GM13977 (cell line): ENCODE data around the gene ITIH2.
"Not testable (repeated sequence)": the region's sequence is repeated elsewhere in the genome, so short reads cannot be mapped to it uniquely, and the experiment has no call there.

Experiments
- DNase-seq: peaks from one replicate; pipeline ENCODE4 v3.0.0; 2012; ENCODE audit warnings: low spot score
- in situ Hi-C: fragments of 300-500 bp; cut with MboI; formaldehyde crosslinking; loops from one replicate; pipeline ENCODE4 v1.12.0; 2022; ENCODE audit warnings: low sequenced_read_pairs, low pct_unique_long_range_greater_than_20kb, mixed read lengths, inconsistent platforms; ENCODE audit not compliant: unreplicated experiment
- TF ChIP-seq, protein P1 (sequence below): IDR thresholded peaks from 2 replicates; pipeline ENCODE4 v1.5.1; 2012; ENCODE audit warnings: mild to moderate bottlenecking, control low read depth; ENCODE audit not compliant: insufficient read depth; ENCODE audit errors: extremely low read depth, missing control alignments

Gene ITIH2

DNA sequence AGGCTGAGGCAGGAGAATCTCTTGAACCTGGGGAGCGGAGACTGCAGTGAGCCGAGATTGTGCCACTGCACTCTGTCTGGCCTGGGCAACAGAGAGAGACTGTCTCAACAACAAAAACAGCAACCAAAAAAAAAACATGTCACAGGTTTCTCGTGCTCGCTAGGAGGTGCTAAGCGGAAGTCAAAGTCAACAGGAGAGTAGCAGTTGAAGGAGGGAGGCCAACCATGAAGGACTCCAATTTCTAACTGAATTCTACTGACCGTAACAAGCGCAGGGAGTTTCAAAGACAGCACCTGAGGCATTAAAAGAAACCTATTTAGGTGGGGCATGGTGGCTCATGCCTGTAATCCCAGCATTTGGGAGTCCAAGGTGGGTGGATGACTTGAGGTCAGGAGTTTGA lies 65.3 kb downstream of the ITIH2 start:
- no peak for DNase-seq
- TF ChIP-seq, protein P1, sequence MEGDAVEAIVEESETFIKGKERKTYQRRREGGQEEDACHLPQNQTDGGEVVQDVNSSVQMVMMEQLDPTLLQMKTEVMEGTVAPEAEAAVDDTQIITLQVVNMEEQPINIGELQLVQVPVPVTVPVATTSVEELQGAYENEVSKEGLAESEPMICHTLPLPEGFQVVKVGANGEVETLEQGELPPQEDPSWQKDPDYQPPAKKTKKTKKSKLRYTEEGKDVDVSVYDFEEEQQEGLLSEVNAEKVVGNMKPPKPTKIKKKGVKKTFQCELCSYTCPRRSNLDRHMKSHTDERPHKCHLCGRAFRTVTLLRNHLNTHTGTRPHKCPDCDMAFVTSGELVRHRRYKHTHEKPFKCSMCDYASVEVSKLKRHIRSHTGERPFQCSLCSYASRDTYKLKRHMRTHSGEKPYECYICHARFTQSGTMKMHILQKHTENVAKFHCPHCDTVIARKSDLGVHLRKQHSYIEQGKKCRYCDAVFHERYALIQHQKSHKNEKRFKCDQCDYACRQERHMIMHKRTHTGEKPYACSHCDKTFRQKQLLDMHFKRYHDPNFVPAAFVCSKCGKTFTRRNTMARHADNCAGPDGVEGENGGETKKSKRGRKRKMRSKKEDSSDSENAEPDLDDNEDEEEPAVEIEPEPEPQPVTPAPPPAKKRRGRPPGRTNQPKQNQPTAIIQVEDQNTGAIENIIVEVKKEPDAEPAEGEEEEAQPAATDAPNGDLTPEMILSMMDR, result no peak
- in situ Hi-C loops, result no loop called here

DNA sequence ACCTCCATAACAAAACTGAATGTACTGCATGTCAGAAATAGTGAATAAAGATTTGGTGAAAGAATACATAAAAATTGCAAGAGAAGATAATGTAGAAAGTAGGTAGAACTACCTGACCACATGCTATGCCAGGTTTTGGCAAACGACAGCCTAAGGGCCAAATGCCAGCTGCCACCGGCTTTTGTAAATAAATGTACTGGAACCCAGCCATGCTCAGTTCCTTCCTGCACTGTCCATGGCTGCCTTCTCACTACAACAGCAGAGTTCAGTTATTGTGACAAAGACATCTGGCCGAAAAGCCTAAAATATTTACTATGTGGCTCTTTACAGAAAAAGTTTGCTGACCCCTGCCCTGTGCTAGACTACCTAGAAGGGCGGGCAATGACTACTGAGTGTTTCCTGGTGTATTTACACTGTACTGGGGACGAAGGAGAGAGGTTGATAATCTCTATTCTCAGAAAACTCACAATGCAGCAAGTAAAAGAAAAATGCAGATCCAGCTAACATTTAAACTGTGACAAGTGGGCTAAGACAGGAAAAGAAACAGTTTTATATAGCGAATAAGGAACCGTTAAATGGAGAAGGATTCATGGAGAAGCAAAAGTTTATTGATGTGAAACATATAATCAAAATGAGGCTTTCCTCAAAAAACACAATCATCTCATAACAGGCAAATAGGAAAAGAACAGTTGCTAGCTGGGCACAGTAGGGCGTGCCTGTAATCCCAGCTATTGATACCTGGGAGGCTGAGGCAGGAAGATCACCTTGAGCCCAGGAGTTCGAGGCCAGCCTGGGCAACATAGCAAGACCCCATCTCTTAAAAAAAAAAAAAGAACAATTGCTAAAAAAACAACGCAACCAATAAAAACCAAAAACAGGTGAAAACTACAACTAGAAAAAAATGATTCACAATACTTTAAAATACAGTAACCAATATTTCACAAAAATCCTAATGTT lies 71.0 kb downstream of the ITIH2 start:
- TF ChIP-seq, protein P1, result no peak
- in situ Hi-C loops, result no loop called here
- DNase-seq, result no peak

DNA sequence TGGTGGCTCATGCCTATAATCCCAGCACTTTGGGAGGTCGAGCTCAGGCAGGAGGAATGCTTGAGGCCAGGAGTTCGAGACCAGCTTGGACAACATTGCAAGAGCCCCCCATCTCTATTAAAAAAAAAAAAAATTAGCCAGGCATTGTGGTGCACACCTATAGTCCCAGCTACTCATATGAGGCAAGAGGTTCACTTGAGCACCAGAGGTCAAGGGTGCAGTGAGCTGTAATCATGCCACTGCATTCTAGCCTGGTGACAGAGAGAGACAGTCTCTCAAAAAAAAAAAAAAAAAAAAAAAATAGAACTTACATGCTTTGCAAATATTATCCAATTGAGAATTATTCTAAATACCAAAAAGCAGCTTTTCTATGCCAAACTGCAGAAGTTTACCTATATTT lies 73.7 kb downstream of the ITIH2 start:
- TF ChIP-seq, protein P1, result no peak
- in situ Hi-C loops, result no loop called here
- DNase-seq, result no peak

DNA sequence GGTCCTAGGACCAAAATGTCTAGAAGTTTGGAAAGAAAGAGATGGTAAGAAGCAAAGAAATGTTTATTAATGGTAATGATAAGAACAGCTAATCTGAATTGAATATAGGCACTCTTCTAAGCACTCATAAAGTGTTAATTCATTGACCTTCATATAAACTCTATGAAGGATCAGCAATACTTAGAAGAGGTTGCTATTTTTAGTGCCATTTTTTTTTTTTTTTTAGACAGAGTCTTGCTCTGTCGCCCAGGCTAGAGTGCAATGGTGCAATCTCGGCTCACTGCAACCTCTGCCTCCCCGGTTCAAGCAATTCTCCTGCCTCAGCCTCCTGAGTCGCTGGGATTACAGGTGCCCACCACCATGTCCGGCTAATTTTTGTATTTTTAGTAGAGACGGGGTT lies 79.1 kb downstream of the ITIH2 start:
- in situ Hi-C loops, DNase-seq: not testable (repeated sequence)

DNA sequence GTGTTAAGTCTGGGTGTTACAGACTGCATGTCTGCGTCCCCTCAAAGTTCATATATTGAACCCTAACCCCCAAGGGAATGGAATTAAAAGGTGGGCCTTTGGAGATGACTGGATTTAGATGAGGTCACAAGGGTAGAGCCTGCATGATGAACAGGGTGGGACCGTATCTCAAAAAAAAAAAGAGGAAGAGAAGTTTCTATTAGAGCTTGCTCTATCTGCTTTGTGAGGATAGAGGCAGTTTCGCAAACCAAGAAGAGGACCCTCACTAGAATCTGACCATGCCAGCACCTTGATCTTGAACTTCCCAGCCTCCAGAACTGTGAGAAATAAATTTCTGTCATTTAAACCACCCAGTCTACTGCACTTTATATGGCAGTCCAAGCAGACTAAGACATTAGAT lies 83.3 kb downstream of the ITIH2 start:
- in situ Hi-C loops, result no loop called here
- TF ChIP-seq, protein P1, result no peak
- no peak for DNase-seq

DNA sequence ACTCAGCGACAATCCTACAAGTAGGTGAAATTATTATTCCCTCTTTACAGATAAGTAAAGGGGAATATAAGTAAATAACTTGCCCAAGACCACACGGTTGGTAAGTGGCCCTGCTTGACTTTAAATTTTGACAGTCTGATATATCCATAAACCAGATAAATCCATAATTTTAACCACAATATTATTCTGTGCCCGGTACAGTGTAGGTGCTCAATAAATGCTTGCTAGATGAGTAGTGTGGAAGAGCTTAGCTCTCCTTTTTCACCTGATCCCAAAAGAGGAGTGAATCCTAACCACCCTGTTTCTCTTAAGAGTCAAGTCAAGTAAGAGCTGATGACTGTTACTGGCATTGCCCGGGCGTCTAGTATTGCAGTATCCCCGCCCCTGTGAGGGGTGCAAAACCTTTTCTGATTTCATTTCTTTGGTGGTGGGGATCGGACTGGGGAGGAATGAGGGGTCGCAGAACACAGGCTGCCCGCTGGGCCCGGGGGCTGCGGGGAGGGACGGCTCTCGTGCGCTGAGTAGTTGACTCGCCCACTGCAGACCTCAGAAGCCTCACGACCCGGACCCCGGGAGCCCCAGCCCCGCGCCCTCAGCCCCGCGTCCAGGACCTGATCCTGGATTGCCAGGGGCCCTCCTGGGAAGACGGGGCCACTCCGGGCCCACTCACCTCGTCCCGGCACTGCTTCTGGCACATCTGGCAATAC lies 84.2 kb downstream of the ITIH2 start:
- in situ Hi-C loops, result no loop called here
- DNase-seq, result no peak

More for the DNA sequence above, 84.2 kb downstream of the ITIH2 start:
- TF ChIP-seq, protein P1, result no peak
